ENCODE measurements around the gene STARD5.

DNA sequence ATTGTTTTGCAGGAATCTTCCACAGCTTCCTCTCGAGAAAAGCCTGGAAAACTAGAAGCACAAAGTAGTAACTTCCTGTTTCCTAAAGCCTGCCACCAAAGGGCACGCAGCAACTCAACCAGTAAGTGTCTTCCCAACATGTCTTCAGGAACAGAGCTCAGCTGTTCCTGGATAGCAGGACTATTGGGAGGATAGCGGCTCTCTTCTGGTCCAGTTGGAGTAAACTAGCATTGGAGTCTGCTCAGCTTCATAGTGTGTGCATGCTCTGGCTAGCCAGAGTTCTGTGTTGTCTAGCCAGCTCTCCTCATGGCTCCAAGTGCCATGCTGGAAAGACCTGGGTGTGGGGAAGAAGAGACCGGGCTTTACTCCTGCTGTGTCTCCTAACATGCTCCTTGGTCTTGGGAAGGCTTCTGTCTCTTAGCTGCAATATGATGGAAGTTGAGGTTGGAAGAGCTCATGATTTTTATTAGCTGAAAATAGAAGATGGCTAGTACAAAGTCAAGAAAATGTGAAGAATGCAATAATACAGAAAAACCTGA, 64.1 kb downstream of the STARD5 start:
- TF ChIP-seq CEBPB (IDR thresholded peaks at IDR 0.05; ENCODE audit: low read depth, low read length), result no peak
- TF ChIP-seq, protein P1, sequence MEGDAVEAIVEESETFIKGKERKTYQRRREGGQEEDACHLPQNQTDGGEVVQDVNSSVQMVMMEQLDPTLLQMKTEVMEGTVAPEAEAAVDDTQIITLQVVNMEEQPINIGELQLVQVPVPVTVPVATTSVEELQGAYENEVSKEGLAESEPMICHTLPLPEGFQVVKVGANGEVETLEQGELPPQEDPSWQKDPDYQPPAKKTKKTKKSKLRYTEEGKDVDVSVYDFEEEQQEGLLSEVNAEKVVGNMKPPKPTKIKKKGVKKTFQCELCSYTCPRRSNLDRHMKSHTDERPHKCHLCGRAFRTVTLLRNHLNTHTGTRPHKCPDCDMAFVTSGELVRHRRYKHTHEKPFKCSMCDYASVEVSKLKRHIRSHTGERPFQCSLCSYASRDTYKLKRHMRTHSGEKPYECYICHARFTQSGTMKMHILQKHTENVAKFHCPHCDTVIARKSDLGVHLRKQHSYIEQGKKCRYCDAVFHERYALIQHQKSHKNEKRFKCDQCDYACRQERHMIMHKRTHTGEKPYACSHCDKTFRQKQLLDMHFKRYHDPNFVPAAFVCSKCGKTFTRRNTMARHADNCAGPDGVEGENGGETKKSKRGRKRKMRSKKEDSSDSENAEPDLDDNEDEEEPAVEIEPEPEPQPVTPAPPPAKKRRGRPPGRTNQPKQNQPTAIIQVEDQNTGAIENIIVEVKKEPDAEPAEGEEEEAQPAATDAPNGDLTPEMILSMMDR (conservative IDR thresholded peaks at IDR 0.05; ENCODE audit: low read depth, low read length), result no peak
- TF ChIP-seq POLR2A (IDR thresholded peaks at IDR 0.05; ENCODE audit: low read depth, low read length), result no peak
- TF ChIP-seq RAD21 (IDR thresholded peaks at IDR 0.05; ENCODE audit: low read length), result no peak
- no peak for TF ChIP-seq RCOR1 (IDR thresholded peaks at IDR 0.05; ENCODE audit: insufficient replicate concordance, low read length)
- TF ChIP-seq, protein P2, sequence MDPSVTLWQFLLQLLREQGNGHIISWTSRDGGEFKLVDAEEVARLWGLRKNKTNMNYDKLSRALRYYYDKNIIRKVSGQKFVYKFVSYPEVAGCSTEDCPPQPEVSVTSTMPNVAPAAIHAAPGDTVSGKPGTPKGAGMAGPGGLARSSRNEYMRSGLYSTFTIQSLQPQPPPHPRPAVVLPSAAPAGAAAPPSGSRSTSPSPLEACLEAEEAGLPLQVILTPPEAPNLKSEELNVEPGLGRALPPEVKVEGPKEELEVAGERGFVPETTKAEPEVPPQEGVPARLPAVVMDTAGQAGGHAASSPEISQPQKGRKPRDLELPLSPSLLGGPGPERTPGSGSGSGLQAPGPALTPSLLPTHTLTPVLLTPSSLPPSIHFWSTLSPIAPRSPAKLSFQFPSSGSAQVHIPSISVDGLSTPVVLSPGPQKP (IDR thresholded peaks at IDR 0.05; ENCODE audit: borderline replicate concordance, low read depth, low read length), result no peak
- TF ChIP-seq FOS (IDR thresholded peaks at IDR 0.05; ENCODE audit: low read depth, low read length), result no peak
- no peak for TF ChIP-seq MXI1 (IDR thresholded peaks at IDR 0.05; ENCODE audit: borderline replicate concordance, low read depth, low read length)
- no peak for TF ChIP-seq MAZ (IDR thresholded peaks at IDR 0.05; ENCODE audit: borderline replicate concordance, low read depth, low read length)
- no peak for TF ChIP-seq CHD1 (IDR thresholded peaks at IDR 0.05; ENCODE audit: low read depth, low read length)
- no peak for TF ChIP-seq BHLHE40 (IDR thresholded peaks at IDR 0.05; ENCODE audit: low read depth, low read length)
- TF ChIP-seq USF2 (IDR thresholded peaks at IDR 0.05; ENCODE audit: low read depth, low read length), result no peak
- no peak for TF ChIP-seq SMC3 (IDR thresholded peaks at IDR 0.05; ENCODE audit: low read depth, low read length)

All from IMR-90 (cell line).